Endodermal cell (in vitro differentiated cells): Measurements from ENCODE around the gene EARS2. TPM values are rescaled to one million over a fixed set of nuclear protein-coding genes. Genes with fewer than 3 reads are reported as not detected.

Source experiments
- DNase-seq: peaks from one replicate; pipeline ENCODE4 v3.0.0-alpha.2; 2017
- H3K27ac ChIP-seq: 2 replicates; pipeline ENCODE4 v1.5.1; 2013; ENCODE audit warnings: mild to moderate bottlenecking, low read depth, low read length, moderate library complexity
- H3K27me3 ChIP-seq: 2 replicates; pipeline ENCODE4 v1.6.1; 2013; ENCODE audit warnings: mild to moderate bottlenecking, low read length, moderate library complexity; ENCODE audit not compliant: insufficient read depth, control insufficient read depth, poor library complexity, severe bottlenecking
- H3K36me3 ChIP-seq: 2 replicates; pipeline ENCODE4 v1.7.0; 2013; ENCODE audit warnings: mild to moderate bottlenecking, low read length, moderate library complexity; ENCODE audit not compliant: control insufficient read depth, insufficient read depth
- H3K4me1 ChIP-seq: one replicate; pipeline ENCODE4 v1.7.0; 2013; ENCODE audit warnings: low read length; ENCODE audit not compliant: control insufficient read depth, insufficient read depth
- H3K4me3 ChIP-seq: 2 replicates; pipeline ENCODE4 v1.5.1; 2013; ENCODE audit warnings: mild to moderate bottlenecking, low read length, moderate library complexity
- H3K9ac ChIP-seq: 2 replicates; pipeline ENCODE4 v1.6.1; 2013; ENCODE audit warnings: mild to moderate bottlenecking, low read length, moderate library complexity; ENCODE audit not compliant: poor library complexity, severe bottlenecking; ENCODE audit errors: extremely low read depth
- H3K9me3 ChIP-seq: 2 replicates; pipeline ENCODE4 v1.6.1; 2013; ENCODE audit warnings: mild to moderate bottlenecking, low read length, moderate library complexity; ENCODE audit not compliant: control insufficient read depth
- H3K27ac Mint-ChIP-seq: 2 replicates; pipeline ENCODE4 v1.8.0; 2020; ENCODE audit warnings: mixed read lengths
- H3K27me3 Mint-ChIP-seq: 2 replicates; pipeline ENCODE4 v1.8.0; 2021; ENCODE audit warnings: mild to moderate bottlenecking, mixed read lengths; ENCODE audit not compliant: insufficient read depth
- H3K36me3 Mint-ChIP-seq: 2 replicates; pipeline ENCODE4 v1.8.0; 2020; ENCODE audit warnings: low read depth, mixed read lengths
- H3K4me1 Mint-ChIP-seq: 2 replicates; pipeline ENCODE4 v1.8.0; 2020; ENCODE audit warnings: mixed read lengths
- H3K4me3 Mint-ChIP-seq: 2 replicates; pipeline ENCODE4 v1.8.0; 2020; ENCODE audit warnings: mild to moderate bottlenecking, moderate library complexity, mixed read lengths
- H3K9me3 Mint-ChIP-seq: 2 replicates; pipeline ENCODE4 v1.8.0; 2020; ENCODE audit warnings: mild to moderate bottlenecking, mixed read lengths
- WGBS, 2 experiments: methylation state at CpG; one replicate each; pipeline versions ENCODE4 v1.1.5 to v1.1.7; 2013; ENCODE audit warnings: missing lambda C conversion rate in 2 of 2, mixed read lengths in 1 of 2; ENCODE audit not compliant: insufficient coverage in 1 of 2, insufficient read length in 1 of 2; 5-methylcytosine and 5-hydroxymethylcytosine counted together
- total RNA-seq, 2 donors: library from RNA; stranded (reverse); fragmentation: NEBNext Ultra II Directional in 1 of 2; extraction: Animal tissue kit (Norgen Biotek cat#: 25700) in 1 of 2; gene quantifications; 2 replicates in 1 of 2; 3 replicates in 1 of 2; pipeline ENCODE4 v1.2.1, GENCODE V29; 2021
- TF ChIP-seq, protein P1 (sequence below): fragments of 200-600 bp; sonication (generic); conservative IDR thresholded peaks from 2 replicates; pipeline ENCODE4 v1.5.0; 2021; ENCODE audit warnings: antibody characterized with exemption, mild to moderate bottlenecking

EARS2 gene
- total RNA-seq, 2 donors from 2014 or later = 32.0 to 36.1 TPM

DNA sequence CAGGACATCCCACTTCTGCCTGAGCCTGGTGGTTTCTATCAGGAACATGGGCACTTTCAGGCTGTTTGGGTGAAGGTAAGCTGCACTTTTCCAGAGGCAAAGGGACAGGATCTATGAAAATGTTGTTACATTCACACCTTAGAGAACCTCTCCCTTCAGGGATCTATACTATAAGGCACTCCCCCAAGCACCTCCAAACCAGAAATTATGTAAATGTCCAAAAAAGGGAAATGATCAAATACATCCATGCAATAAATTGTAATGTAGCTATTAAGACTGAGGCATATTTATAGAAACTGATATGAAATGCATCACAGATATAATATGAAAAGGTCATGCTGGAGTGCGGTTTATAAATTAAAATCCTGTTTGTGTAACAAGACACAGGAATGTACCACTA lies 80.9 kb downstream of the EARS2 start:
- no peaks in the 10 kb centered on the region for H3K4me1 Mint-ChIP-seq
- Histone ChIP-seq H3K36me3 (peaks cover 73% of the 10 kb centered on the region), H3K9me3 (no peaks in the 10 kb centered on the region), H3K9ac (no peak overlapping the region), H3K27me3 (no peaks in the 10 kb centered on the region), H3K4me3 (no peak overlapping the region), H3K27ac (no peak overlapping the region), H3K4me1 (no peaks in the 10 kb centered on the region)
- H3K27ac Mint-ChIP-seq = no peak overlapping the region
- H3K27me3 Mint-ChIP-seq = no peaks in the 10 kb centered on the region
- DNase-seq = no peak
- peaks cover 74% of the 10 kb centered on the region for H3K36me3 Mint-ChIP-seq
- WGBS, 2 experiments = 83 to 100% methylated on average over 1 of the region's 1 CpG
- TF ChIP-seq, protein P1, sequence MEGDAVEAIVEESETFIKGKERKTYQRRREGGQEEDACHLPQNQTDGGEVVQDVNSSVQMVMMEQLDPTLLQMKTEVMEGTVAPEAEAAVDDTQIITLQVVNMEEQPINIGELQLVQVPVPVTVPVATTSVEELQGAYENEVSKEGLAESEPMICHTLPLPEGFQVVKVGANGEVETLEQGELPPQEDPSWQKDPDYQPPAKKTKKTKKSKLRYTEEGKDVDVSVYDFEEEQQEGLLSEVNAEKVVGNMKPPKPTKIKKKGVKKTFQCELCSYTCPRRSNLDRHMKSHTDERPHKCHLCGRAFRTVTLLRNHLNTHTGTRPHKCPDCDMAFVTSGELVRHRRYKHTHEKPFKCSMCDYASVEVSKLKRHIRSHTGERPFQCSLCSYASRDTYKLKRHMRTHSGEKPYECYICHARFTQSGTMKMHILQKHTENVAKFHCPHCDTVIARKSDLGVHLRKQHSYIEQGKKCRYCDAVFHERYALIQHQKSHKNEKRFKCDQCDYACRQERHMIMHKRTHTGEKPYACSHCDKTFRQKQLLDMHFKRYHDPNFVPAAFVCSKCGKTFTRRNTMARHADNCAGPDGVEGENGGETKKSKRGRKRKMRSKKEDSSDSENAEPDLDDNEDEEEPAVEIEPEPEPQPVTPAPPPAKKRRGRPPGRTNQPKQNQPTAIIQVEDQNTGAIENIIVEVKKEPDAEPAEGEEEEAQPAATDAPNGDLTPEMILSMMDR = no peak
- H3K9me3 Mint-ChIP-seq = no peaks in the 10 kb centered on the region
- no peak overlapping the region for H3K4me3 Mint-ChIP-seq

Other genes with a start within 250 kb of the EARS2 start
- gene COG7, start 104.2 kb downstream of the EARS2 start, total RNA-seq = 10 to 100 TPM; 19.9 to 31.3 TPM
- 100 to 1,000 TPM in 1 of 2 donors, 10 to 100 TPM in 1; 99.4 to 116 TPM for gene GGA2, start 46.9 kb downstream of the EARS2 start, total RNA-seq
- 100 to 1,000 TPM; 105 to 113 TPM for gene UBFD1, start 377 bp upstream of the EARS2 start, total RNA-seq
- gene NDUFAB1, start 39.0 kb upstream of the EARS2 start, total RNA-seq = 100 to 1,000 TPM; 106 to 120 TPM
- 10 to 100 TPM; 20.0 to 24.8 TPM for gene PALB2, start 84.0 kb upstream of the EARS2 start, total RNA-seq
- 10 to 100 TPM; 82.2 to 90.8 TPM for gene DCTN5, start 84.1 kb upstream of the EARS2 start, total RNA-seq
- gene PLK1, start 121.5 kb upstream of the EARS2 start, total RNA-seq = 100 to 1,000 TPM in 1 of 2 donors, 10 to 100 TPM in 1; 76.7 to 118 TPM
- 1 to 10 TPM; 1.3 to 1.4 TPM for gene ERN2, start 155.9 kb upstream of the EARS2 start, total RNA-seq
- gene CHP2, start 197.7 kb upstream of the EARS2 start, total RNA-seq = 1 to 10 TPM in 1 of 2 donors, under 1 TPM in 1; 0.46 to 1.2 TPM